ENCODE data around the gene ZNF302.
A peak's percentile ranks its signal among the peaks of the same experiment; 100 is the strongest.

DNA sequence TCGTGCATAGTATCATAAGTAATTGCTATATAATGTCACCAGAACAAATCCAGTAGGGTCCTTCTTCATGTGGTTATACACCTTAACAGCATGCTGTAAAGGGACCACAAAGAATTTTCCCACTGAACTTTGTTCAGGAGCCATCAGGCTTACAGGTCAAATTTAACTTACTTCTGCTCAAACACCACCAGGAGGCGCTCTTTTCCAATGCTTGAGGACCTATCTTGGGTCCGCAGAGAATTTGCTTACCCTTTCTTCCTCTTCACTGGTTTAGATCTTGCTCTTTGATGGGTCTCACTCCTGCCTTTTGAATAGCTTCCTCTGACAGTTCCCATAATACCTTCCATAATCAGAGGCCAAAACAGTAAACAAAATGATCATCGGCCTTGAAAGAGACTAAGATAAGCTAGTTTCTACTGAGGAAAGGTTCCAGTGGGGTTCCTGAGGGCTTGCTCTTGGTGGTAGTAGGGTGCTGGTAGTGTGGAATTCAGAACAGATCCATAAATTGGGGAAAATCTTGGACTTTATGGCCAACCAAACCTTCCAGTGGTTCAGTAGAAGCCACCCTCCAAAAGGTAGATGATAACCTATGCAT lies 37.9 kb upstream of the ZNF302 start:
- TF ChIP-seq, protein P1, sequence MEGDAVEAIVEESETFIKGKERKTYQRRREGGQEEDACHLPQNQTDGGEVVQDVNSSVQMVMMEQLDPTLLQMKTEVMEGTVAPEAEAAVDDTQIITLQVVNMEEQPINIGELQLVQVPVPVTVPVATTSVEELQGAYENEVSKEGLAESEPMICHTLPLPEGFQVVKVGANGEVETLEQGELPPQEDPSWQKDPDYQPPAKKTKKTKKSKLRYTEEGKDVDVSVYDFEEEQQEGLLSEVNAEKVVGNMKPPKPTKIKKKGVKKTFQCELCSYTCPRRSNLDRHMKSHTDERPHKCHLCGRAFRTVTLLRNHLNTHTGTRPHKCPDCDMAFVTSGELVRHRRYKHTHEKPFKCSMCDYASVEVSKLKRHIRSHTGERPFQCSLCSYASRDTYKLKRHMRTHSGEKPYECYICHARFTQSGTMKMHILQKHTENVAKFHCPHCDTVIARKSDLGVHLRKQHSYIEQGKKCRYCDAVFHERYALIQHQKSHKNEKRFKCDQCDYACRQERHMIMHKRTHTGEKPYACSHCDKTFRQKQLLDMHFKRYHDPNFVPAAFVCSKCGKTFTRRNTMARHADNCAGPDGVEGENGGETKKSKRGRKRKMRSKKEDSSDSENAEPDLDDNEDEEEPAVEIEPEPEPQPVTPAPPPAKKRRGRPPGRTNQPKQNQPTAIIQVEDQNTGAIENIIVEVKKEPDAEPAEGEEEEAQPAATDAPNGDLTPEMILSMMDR (conservative IDR thresholded peaks at IDR 0.05) = peak; percentile 77
- no peak for TF ChIP-seq EZH2 (IDR thresholded peaks at IDR 0.05; ENCODE audit: low read depth)
